Lower lobe of right lung (tissue), 2 donors: Measurements from ENCODE around the gene CAMK2D. TPM values are rescaled to one million over a fixed set of nuclear protein-coding genes. Genes with fewer than 3 reads are reported as not detected.

Experiments
- ATAC-seq, 2 donors: fragments of 200-7000 bp; cut with Tn5 transposase; one replicate each; pipeline ENCODE4 v1.9.1; 2020 to 2022; ENCODE audit warnings: mild to moderate bottlenecking in 2 of 2, moderate library complexity in 2 of 2
- DNase-seq: peaks from one replicate; pipeline ENCODE4 v3.0.0-alpha.2; 2020
- H3K27ac ChIP-seq: fragments of 200-600 bp; one replicate; pipeline ENCODE4 v1.8.0; 2022
- H3K27me3 ChIP-seq: fragments of 200-600 bp; one replicate; pipeline ENCODE4 v1.8.0; 2022; ENCODE audit warnings: low read depth
- H3K36me3 ChIP-seq: fragments of 200-600 bp; one replicate; pipeline ENCODE4 v1.8.0; 2022; ENCODE audit warnings: mild to moderate bottlenecking
- H3K4me1 ChIP-seq: fragments of 200-600 bp; one replicate; pipeline ENCODE4 v1.8.0; 2022
- H3K4me3 ChIP-seq: fragments of 200-600 bp; one replicate; pipeline ENCODE4 v1.8.0; 2022; ENCODE audit warnings: mild to moderate bottlenecking
- H3K9me3 ChIP-seq: fragments of 200-600 bp; one replicate; pipeline ENCODE4 v1.8.0; 2022
- intact Hi-C: fragments of 100-400 bp; cut with DNase I; formaldehyde crosslinking; loops from one replicate; pipeline ENCODE4 v1.11.0; 2022
- total RNA-seq: library from RNA; stranded (reverse); fragmentation: NEBNext Ultra II Directional; extraction: Animal tissue kit (Norgen Biotek cat#: 25700); gene quantifications from one replicate; pipeline ENCODE4 v1.2.1, GENCODE V29; 2021
- TF ChIP-seq, protein P1 (sequence below): fragments of 200-600 bp; IDR thresholded peaks from one replicate; pipeline ENCODE4 v1.8.0; 2022; ENCODE audit warnings: antibody characterized with exemption, mild to moderate bottlenecking
- donor health status: DM: no; HTN: yes; CAD: no; lungs with severe emphysema.

The CAMK2D gene
- total RNA-seq, 1 donor from 2014 or later, result 40.7 TPM

DNA sequence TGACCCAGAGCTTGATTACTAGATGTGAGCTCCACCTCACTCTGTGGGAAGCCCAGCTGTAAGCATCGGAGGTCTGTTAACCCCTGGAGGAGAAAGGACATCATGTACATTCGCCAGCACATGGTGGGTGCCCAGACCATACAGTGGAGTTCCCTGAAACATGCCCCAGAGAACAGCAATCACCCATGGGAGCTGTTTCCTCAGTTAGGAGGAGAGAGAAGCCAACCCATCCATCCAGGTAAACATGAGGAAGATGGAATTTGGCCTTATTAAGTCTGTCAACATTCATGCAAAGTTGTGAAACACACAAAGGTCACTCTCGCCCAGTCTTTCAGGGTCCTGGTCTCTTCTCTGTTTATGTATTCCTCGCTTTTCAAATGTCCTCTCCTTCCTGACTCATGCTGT is 357.4 kb downstream of the CAMK2D start:
- intact Hi-C loops, result no loop called here
- Histone ChIP-seq H3K4me3 (no peak overlapping the region), H3K27ac (no peak overlapping the region), H3K27me3 (no peaks in the 10 kb centered on the region), H3K4me1 (peaks cover 8% of the 10 kb centered on the region), H3K9me3 (no peaks in the 10 kb centered on the region), H3K36me3 (no peaks in the 10 kb centered on the region)
- ATAC-seq (no peak), DNase-seq (no peak)
- TF ChIP-seq, protein P1, sequence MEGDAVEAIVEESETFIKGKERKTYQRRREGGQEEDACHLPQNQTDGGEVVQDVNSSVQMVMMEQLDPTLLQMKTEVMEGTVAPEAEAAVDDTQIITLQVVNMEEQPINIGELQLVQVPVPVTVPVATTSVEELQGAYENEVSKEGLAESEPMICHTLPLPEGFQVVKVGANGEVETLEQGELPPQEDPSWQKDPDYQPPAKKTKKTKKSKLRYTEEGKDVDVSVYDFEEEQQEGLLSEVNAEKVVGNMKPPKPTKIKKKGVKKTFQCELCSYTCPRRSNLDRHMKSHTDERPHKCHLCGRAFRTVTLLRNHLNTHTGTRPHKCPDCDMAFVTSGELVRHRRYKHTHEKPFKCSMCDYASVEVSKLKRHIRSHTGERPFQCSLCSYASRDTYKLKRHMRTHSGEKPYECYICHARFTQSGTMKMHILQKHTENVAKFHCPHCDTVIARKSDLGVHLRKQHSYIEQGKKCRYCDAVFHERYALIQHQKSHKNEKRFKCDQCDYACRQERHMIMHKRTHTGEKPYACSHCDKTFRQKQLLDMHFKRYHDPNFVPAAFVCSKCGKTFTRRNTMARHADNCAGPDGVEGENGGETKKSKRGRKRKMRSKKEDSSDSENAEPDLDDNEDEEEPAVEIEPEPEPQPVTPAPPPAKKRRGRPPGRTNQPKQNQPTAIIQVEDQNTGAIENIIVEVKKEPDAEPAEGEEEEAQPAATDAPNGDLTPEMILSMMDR, result no peak

Other genes with a start within 250 kb of the CAMK2D start
- gene ARSJ, start 217.9 kb upstream of the CAMK2D start, total RNA-seq, result 8.4 TPM